GM12878 (cell line): ENCODE data around the gene SALL1. TPM values are rescaled to one million over a fixed set of nuclear protein-coding genes. Genes with fewer than 3 reads are reported as not detected.

Experiments used
- ATF2 ChIP-seq: IDR thresholded peaks from 2 replicates; pipeline ENCODE4 v1.6.1; 2012; ENCODE audit warnings: low read length, inconsistent platforms
- CHD2 ChIP-seq: IDR thresholded peaks from 2 replicates; pipeline ENCODE4 v1.6.1; 2011; ENCODE audit warnings: low read depth, low read length, improper control_type of control experiment, borderline replicate concordance
- NFYA ChIP-seq: IDR thresholded peaks from 2 replicates; pipeline ENCODE4 v1.6.1; 2011; ENCODE audit warnings: low read depth, mild to moderate bottlenecking, low read length, improper control_type of control experiment, borderline replicate concordance
- PAX8 ChIP-seq: fragments of 450-650 bp; IDR thresholded peaks from 2 replicates; pipeline ENCODE4 v1.6.1; 2017; ENCODE audit warnings: mild to moderate bottlenecking, moderate library complexity
- TARDBP ChIP-seq: IDR thresholded peaks from 2 replicates; pipeline ENCODE4 v1.6.1; 2016; ENCODE audit warnings: borderline replicate concordance
- ZBED1 ChIP-seq: IDR thresholded peaks from 2 replicates; pipeline ENCODE4 v1.6.1; 2016; ENCODE audit warnings: borderline replicate concordance
- ZNF592 ChIP-seq: fragments of 450-650 bp; IDR thresholded peaks from 2 replicates; pipeline ENCODE4 v1.6.1; 2017; ENCODE audit warnings: mild to moderate bottlenecking, moderate library complexity
- polyA plus RNA-seq, 11 experiments: library from polyadenylated mRNA; depleted of rRNA in 4 of 11; unstranded in 6 of 11; stranded (reverse) in 5 of 11; fragments of >200 nt; fragmentation: Nextera tagmentation in 4 of 11; fragmentation: Illumina TruSeq in 1 of 11; extraction: Ambion mirVana in 4 of 11; extraction: Trizol in 1 of 11; gene quantifications; 1 replicate in 1 of 11; 2 replicates in 10 of 11; pipeline versions ENCODE4 v1.2.1 to v1.2.3, GENCODE V29; 2011 to 2016; ENCODE audit warnings: inconsistent platforms in 2 of 11, missing spikeins in 2 of 11, low read depth in 1 of 11
- total RNA-seq, 4 experiments: library from RNA; depleted of rRNA in 3 of 4; stranded (reverse); fragments of >200 nt in 3 of 4; fragmentation: Illumina TruSeq in 1 of 4; extraction: Trizol in 1 of 4; gene quantifications; 2 replicates each; pipeline versions ENCODE4 v1.2.1 to v1.2.3, GENCODE V29; 2013 to 2021

SALL1 gene
- total and polyA plus RNA-seq, 10 of the 15 experiments (the other 5 are each of a cell fraction or from before 2014, with no cell fraction given), result 0.01 to 0.08 (median 0.03) TPM; not detected in 6

- TF ChIP-seq ZNF592 (no peak), ATF2 (no peak), PAX8 (no peak), CHD2 (no peak), TARDBP (no peak), ZBED1 (no peak), NFYA (no peak)
Observed at GRCh38 chr16:51143196-51143977, 7.7 kb downstream of the SALL1 start (continued).
